Measurements from ENCODE around the gene TMEM59L. TPM values are rescaled to one million over a fixed set of nuclear protein-coding genes. Genes with fewer than 3 reads are reported as not detected.
A peak's percentile ranks its signal among the peaks of the same experiment; 100 is the strongest.

TMEM59L gene
- total RNA-seq, 6 donors from 2014 or later: 0.30 to 2.8 (median 1.0) TPM; not detected in 2

GRCh38 chr19:18611327-18612050, 1.2 kb upstream of the TMEM59L start:
- no peak for TF ChIP-seq EP300 (IDR thresholded peaks at IDR 0.05)
- TF ChIP-seq POLR2AphosphoS5 (IDR thresholded peaks at IDR 0.05): no peak
- TF ChIP-seq CTCF (IDR thresholded peaks at IDR 0.05): no peak
- no peak for TF ChIP-seq POLR2A (IDR thresholded peaks at IDR 0.05)
- WGBS, 2 donors: 2 to 5% methylated on average over 11 to 32 of the region's 62 CpGs
- Histone ChIP-seq H3K27me3 (peaks cover 2 to 65% (median 44%) of the 10 kb centered on the region in 4 donors), H3K9me3 (no peaks in the 10 kb centered on the region), H3K27ac (no peak overlapping the region), H3K36me3 (no peaks in the 10 kb centered on the region), H3K4me1 (peaks cover 42 to 56% (median 48%) of the 10 kb centered on the region in 4 donors), H3K4me3 (peak overlapping the region in 1 of 4 donors; percentile 48)
- ATAC-seq (ENCODE audit: low FRiP score in 2 of 2) (no peak), DNase-seq (peak in 1 of 2 donors; percentile 81)

GRCh38 chr19:18612051-18612771, 459 bp upstream of the TMEM59L start:
- Histone ChIP-seq H3K27me3 (peaks cover 2 to 60% (median 42%) of the 10 kb centered on the region in 4 donors), H3K9me3 (no peaks in the 10 kb centered on the region), H3K36me3 (no peaks in the 10 kb centered on the region), H3K4me3 (peak overlapping the region in 3 of 4 donors; percentile 31 to 48 (median 42)), H3K27ac (no peak overlapping the region), H3K4me1 (peaks cover 37 to 51% (median 44%) of the 10 kb centered on the region in 4 donors)
- 1 to 2% methylated on average over 14 to 27 of the region's 30 CpGs for WGBS, 2 donors
- ATAC-seq (ENCODE audit: low FRiP score in 2 of 2) (no peak), DNase-seq (no peak)
- TF ChIP-seq EP300 (IDR thresholded peaks at IDR 0.05) (no peak), CTCF (IDR thresholded peaks at IDR 0.05) (no peak), POLR2A (IDR thresholded peaks at IDR 0.05) (no peak), POLR2AphosphoS5 (IDR thresholded peaks at IDR 0.05) (no peak)

- peak in 1 of 2 donors; percentile 61 for DNase-seq
- Histone ChIP-seq H3K4me1 (peaks cover 30 to 42% (median 35%) of the 10 kb centered on the region in 4 donors), H3K27ac (no peak overlapping the region), H3K4me3 (no peak overlapping the region), H3K9me3 (no peaks in the 10 kb centered on the region), H3K27me3 (peaks cover 2 to 47% (median 33%) of the 10 kb centered on the region in 4 donors), H3K36me3 (no peaks in the 10 kb centered on the region)
- TF ChIP-seq POLR2AphosphoS5 (IDR thresholded peaks at IDR 0.05): no peak
- TF ChIP-seq CTCF (IDR thresholded peaks at IDR 0.05): no peak
- no peak for TF ChIP-seq POLR2A (IDR thresholded peaks at IDR 0.05)
- TF ChIP-seq EP300 (IDR thresholded peaks at IDR 0.05): no peak
- ATAC-seq (ENCODE audit: low FRiP score in 2 of 2): no peak
- 26 to 38% methylated on average over 8 to 16 of the region's 23 CpGs for WGBS, 2 donors
Measured at GRCh38 chr19:18613589-18614234, 1.0 kb downstream of the TMEM59L start.

- no peak overlapping the region for H3K4me3 ChIP-seq
- DNase-seq: no peak
- no peak overlapping the region for H3K27ac ChIP-seq
- WGBS, 2 donors: 92 to 94% methylated on average over 1 to 3 of the region's 3 CpGs
- H3K27me3 ChIP-seq: peaks cover 2 to 36% (median 22%) of the 10 kb centered on the region in 4 donors
- no peak for TF ChIP-seq EP300 (IDR thresholded peaks at IDR 0.05)
- TF ChIP-seq CTCF (IDR thresholded peaks at IDR 0.05): no peak
- no peak for TF ChIP-seq POLR2A (IDR thresholded peaks at IDR 0.05)
- no peak for TF ChIP-seq POLR2AphosphoS5 (IDR thresholded peaks at IDR 0.05)
- H3K36me3 ChIP-seq: no peaks in the 10 kb centered on the region
- H3K9me3 ChIP-seq: no peaks in the 10 kb centered on the region
- H3K4me1 ChIP-seq: peaks cover 22 to 24% (median 24%) of the 10 kb centered on the region in 4 donors
- no peak for ATAC-seq (ENCODE audit: low FRiP score in 2 of 2)
Measured at GRCh38 chr19:18616023-18616422, 3.4 kb downstream of the TMEM59L start.
